Stimulated activated naive CD4-positive, alpha-beta T cell (primary cell): Measurements from ENCODE around the gene PNMA6E.
"Not testable (repeated sequence)": the region's sequence is repeated elsewhere in the genome, so short reads cannot be mapped to it uniquely, and the experiment has no call there.

Source experiments
- DNase-seq, 6 experiments: peaks; one replicate each; lab custom pipeline; 2025; lab: John Stamatoyannopoulos, UW

The PNMA6E gene

DNA sequence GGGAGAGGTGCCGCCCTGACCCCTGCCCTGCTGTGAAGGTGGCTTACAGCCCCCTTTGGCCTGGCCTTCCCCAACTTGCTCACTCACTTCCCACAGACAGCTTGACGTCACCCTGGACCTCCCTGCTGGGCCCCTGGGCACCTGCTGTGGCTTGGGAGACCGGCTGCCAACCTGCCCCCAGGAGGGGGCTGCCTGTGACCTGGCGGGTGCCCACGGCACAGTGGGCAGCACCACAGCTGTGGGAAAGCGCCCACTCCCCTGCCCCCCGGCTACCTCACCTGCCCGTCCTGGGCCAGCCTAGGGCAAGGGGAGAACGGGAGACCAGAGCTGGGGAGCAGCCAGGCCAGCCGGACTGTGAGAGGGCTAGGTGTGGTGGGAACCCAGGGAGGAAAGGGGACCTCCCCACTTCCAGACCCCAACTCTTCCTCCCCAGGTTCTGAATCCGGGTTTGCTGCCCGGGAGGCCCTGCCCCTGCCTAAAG, 7.8 kb upstream of the PNMA6E start:
- DNase-seq, result no peak

DNA sequence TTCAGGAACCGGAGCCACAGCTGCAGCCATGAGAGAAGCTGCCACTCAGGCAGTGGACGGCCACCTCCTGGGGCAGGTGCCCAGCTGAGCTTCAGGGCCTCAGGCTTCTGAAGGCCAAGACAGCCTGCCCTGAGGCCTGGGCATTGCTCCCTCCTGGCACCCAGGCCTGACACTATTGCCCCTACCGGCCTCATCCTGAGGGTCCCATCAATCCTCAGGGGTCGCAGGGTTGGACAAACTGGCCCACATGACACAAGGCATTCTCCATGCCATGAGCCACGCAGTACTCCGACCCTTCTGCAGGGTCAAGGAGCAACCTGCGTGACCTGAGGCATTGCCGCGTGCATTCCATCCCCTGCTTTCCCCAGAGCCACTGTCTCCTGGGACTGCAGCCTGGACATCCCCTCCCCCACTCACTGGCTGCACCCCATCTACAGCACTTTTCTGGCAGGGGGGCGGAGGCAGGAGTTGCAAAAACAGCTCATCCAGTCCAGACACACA, 7.1 kb upstream of the PNMA6E start:
- DNase-seq, result peak in 3 of 6 experiments; percentile 47 to 81 (median 55)

DNA sequence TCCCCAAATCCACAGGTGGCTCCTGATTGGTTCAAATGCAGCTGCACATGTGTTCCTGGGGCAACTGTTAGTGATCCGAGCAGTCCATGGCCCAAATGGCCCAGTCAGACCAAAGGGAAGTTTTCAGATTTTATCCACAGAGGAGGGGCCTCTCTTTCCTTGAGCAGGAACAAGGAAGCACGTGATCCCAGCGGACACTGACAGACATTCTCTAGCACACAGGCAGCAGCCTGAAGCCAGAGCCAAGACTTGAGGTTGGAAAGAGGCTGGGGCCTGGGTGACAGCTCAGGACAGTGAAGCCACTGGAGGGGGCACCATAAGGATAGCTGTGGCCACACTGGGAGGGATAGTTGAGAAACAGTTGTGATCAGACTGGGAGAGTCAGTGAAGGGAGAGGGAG, 6.6 kb upstream of the PNMA6E start:
- no peak for DNase-seq

DNA sequence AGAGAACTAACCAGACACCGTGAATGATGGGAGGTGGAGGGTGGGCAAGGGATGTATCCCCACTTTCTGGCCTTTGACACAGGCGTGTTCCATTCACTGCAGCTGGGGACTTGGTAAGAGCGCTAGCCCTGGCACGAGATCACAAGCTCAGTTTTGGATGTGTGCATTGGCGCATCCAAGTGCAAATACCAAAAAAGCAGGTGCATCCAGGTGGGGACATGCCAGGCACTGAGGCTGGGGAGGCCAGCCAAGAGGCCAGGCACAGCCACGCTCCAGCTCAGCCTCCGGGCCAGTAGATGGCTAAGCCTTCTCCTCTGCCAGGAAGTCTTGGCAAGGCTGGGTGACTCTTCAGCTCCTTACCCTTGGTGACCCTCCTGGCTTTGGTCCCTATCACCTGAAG, 5.8 kb upstream of the PNMA6E start:
- DNase-seq, result no peak

DNA sequence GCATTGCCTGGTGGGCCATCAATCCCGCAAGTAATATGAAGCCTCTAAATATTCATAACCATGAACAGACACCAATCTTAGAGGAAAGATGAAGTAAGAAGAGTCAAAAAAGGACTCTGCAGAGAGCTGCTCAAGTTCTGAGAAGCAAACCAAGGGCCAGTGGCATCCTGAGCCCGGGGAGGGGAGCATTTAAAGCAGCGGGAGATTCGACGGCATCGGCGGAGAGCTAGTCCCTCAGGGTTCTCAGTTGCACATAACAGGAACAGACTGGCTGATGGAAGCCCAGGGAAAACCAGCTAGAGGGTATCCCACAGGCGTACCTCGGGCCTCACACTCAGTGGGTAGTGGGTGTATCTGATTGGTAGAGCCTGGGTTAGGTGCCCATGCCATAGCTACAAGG, 4.9 kb upstream of the PNMA6E start:
- no peak for DNase-seq

DNA sequence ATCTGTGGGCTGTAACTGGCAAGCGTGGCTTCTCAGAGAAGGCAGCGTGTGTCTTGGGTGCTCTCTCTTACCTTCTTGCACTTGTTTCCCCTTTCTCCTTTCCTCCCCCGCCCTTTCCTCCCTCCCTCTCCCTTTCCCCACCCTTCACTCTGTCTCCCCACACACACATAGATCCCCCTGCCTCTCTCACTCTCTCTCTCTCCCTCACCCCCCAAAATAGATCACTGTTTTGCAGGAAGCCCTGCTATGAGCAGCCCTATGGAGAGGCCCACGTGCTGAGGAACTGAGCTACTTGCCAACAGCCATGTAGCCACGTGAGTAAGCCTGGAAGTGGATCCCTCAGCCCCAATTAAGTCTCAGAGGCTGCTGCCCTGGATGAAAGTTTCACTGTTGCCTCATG, 4.3 kb upstream of the PNMA6E start:
- DNase-seq, result no peak

DNA sequence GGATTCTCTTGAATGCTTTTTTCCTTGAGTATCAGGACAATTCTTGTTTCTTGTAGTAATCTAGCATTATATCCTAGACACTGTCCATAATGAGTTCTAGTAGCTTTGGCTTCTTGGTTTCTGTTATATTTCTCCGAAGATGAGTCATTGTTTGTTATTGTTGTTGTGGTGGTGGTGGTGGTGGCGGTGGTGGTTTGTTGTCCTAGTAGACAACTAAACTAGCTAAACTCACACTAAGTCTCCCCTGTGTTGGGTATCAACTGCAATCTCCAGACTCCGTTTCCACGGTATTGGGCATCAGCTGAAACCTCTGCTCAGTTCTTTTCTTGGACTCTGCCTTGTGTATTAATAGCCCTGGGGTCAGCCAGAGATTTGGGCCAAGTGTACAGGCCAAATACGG, 3.2 kb upstream of the PNMA6E start:
- not testable (repeated sequence) for DNase-seq

DNA sequence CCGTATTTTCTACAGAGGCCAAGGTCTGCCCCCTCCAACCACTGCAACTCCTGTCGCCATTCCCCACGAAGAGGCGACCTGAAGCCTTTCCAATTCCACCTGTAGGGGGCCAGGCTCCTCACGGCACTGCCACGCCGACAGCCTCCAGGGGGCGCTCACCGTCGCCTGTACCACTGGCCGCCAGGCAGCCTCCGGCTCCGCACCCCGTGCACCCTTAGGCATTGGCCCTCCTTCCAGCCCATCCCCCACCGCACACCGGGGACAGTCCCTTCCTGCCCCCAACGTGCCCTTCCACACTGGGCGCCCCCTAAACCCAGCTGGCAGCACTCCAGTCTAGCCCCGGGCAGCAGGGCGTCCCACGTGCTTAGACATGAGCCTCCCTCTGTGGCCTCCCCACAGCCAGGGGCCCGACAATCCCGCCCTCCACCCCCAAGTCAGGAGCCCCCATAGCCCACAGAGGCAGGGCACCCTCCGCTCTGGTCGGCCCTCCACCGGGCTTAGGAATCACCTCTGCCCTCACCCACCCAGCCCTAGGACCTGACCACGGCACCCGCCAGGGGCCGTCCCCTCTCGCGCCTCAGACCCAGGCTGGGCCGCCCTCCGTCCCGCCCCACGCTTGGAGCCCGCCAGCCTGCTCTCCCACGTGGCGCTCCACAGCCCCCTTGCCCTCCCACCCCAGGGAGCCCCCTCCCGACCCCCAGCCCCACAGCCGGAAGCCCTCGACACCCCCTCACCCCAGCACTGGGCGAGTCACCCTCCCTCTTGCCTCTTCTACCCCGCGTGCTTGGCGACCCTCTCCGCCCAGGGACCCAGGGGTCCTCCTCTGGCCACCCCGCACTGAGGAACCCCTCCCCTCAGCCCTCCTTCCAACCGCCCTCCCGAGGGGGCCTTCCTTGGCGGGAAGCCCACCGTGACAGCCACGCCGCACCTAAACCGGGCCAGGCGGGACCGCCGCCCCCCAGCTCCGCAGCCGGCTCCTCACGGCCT, 711 bp downstream of the PNMA6E start:
- peak in 5 of 6 experiments; percentile 7 to 48 (median 13) for DNase-seq

DNA sequence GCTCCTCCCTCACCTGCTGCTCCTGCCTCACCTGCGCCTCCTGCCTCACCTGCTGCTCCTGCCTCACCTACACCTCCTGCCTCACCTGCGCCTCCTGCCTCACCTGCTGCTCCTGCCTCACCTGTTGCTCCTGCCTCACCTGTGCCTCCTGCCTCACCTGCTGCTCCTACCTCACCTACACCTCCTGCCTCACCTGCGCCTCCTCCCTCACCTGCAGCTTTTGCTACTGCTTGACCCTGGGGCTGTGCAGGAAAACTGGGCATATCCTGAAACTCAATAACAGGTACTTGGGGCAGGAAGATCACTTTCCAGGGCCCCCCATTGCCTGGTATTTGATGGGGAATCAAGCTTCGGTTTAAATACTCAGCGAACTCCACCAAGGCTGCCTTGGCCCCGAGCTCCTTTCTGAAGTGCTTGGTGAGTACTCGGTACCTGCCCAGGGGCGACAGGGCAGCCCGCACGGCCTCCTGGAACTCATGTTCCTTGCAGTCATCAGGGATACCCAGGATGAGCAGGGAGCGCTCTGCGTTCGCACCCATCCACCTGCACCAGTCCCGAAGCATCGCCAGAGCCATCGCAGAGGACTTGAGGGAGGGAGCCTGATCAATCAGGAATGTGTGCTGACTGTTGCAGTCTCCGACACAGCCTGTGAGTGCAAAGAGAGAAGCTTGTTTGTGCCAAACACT, 2.7 kb downstream of the PNMA6E start:
- DNase-seq, result no peak

DNA sequence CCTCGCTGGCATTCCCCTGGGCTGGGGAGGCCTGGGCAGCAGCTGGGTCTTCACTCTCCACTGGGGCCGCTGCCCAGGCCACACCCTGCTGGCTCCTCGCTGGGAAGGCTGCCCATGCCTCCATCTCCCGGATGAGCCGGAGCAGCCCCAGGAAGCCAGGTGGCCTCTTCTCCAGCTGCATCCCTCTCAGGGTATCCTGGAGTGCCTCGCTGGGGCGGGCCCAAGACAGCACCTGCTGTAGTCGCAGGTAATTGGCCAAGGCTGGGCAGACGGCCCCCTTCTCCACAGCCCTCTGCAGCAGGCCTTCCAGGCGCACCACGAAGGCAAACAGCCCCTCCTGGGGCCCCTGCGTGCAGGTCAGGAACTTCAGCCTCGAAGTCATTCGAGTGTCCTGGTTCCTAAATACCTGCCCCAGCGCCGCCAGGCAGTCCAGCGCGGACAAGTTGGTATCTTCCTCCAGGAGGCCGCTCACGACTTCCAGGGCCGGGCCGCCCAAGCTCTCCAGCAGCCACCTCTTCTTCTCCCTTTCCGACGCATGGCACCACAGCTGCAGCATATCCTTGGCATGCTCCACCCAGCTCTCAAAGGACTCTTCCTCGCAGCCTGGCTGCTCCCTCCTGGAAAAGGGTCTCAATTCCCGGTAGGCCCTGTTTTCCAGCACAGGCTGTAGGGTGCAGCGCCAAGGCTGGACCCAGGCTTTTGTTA, 3.7 kb downstream of the PNMA6E start:
- no peak for DNase-seq

DNA sequence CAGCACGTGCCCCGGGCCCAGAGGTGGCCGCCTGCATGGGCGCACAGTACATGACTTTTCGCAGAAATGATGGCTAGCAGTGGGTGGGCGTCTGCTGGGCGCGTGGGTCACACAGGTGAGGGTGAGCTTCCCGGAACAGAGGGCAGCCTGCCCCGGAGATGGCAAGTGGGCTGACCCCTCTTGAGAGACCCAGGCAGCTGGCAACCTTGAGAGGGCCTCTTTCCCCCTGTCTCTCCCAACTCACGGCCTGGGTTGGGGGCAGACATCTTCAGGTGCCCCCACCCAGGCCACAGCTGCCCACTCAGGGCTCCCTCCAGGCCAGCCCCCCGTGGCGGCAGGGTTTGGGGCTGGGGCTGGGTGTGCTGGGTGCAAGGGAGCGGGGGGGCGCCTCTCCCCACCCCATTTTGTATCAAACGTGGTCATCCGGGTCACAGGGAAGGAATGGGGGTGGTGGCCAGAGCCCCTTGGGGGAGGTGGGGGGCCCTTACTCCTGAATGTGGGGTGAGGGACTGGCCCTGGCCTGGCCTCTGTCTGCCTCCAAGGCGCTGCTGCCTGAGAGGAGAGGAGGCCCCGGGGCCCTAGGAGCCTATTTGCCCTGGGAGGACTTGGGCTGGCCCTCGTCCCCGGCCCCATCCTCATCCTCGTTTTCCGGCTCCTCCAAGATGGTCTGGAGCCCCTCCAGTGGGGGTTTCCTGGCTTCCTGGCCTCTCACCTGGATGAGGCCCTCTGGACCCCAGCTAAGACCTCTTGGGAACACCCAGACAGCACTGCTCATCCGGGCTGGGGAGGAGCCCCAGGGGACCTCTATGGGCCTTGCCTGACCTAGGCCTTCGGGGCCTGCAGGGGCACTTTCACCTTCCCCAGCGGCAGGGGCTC, 4.6 kb downstream of the PNMA6E start:
- no peak for DNase-seq

DNA sequence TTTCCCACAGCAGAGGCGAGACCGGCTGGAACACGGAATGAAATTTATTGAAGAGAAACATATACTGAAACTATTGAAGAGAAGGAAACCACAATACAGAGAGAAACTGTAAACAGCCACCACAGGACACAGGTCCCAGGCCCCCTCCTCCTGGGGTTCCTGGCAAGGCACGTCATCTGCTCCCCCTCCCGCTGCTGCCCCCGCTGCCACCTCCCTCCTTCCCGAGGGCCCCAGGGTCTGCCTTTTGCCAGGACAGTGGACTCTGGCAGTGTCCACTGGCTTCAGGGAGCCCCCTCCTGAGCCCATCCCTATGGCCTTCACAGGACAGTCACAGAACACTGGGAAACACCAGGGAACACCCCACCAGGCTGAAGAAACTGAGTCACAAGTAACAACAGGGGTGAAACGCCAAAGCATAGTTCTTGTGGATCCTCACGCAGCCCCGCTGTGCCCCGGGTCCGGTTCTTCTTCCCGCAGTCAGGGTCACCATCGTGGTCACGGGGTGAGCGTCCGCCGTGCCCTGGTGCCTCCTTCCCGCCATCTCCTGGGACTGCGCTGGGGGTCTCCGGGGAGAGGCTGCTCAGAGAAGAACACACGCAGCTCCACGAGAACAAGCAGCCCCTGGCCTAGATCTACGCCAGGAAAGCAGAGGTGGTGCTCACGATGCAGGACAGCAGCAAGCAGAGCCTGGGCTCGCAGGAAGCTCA, 5.4 kb downstream of the PNMA6E start:
- no peak for DNase-seq

DNA sequence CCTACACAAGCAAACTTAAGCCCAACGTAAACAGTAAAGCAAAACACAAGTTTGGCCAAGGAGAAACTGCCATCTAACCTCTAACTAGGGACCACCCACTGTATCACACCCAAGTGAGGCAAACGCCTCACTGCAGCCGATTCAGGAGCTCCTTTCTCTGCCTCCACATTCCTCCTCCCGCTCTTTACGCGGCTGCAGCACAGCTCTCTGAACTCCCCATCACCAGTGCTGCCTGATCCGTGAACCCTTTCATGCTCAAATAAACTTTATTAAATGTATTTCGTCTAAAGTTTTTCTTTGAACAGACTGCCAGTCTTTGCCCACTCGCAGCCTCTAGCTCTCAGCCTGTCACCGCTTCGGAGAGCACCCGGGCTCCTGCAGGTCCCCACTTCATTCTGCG, 6.5 kb downstream of the PNMA6E start:
- DNase-seq, result no peak

DNA sequence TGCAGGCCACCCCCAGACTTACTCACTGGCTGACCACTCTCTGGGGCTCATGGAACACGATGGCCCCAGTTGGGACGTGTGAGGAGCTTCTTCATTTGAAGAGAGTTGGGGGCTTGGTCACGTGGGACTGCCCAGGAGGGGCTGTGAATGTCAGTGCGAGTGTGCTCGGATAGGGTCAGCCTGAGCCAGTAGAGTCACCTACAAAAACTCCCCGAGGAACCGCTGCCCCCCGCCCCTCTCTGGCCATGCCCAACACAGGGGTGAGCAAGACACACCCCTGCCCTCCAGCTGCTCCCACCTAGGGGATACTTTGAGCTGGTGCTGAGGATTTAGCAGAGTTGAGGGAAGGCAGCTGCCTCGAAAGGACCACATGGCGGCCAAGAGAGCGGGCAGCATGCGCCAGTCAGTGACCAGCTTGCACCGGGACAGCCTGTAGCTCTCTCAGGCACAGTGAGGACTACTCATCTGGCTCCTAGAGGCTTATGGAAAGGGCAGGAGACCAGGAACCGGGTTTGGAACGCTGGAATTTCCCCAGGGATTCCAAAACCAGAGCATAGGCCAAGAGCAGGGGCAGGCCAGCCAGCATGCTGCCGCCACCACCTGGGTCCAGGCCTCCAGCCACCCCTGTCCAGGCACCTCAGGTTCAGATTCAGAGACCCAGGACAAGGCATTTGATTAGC, 8.4 kb downstream of the PNMA6E start:
- DNase-seq, result no peak

DNA sequence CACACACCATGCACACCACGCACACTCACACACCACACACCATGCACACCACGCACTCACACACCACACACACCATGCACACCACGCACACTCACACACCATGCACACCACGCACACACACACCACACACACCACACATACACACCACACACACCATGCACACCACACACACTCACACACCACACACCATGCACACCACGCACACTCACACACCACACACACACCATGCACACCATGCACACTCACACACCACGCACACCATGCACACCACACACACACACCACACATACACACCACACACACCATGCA, 11.7 kb downstream of the PNMA6E start:
- not testable (repeated sequence) for DNase-seq

DNA sequence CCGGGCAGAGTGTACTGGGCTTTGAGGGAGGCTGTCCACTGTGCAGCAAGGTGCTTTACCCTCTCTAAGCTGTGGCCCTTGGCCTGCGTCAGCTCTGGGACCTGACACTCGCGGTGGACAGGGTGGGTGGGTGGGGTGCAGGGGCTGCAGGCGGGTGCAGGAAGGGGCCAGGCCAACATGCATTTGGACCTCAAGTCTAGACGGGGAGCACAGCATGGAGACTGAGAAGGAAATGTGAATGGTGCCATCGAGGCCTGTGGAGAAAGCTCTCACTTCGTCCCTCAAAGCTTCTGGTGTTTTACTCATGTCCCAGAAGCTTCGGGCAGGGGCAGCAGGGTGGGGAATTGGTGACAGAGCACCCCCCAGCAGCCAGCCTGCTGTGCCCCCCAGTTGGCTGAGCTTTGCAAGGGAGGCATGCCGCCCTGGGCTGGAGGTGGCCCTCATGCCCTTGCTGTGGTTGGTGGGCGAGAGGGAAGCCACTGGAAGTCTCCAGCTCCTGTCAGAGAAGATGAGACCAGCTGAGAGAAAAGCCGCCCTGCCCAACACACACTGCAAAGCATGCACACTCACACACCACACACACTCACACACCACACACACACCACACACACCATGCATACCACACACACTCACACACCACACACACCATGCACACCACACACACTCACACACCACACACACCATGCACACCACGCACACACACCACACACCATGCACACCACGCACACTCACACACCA, 12.3 kb downstream of the PNMA6E start:
- DNase-seq, result no peak

DNA sequence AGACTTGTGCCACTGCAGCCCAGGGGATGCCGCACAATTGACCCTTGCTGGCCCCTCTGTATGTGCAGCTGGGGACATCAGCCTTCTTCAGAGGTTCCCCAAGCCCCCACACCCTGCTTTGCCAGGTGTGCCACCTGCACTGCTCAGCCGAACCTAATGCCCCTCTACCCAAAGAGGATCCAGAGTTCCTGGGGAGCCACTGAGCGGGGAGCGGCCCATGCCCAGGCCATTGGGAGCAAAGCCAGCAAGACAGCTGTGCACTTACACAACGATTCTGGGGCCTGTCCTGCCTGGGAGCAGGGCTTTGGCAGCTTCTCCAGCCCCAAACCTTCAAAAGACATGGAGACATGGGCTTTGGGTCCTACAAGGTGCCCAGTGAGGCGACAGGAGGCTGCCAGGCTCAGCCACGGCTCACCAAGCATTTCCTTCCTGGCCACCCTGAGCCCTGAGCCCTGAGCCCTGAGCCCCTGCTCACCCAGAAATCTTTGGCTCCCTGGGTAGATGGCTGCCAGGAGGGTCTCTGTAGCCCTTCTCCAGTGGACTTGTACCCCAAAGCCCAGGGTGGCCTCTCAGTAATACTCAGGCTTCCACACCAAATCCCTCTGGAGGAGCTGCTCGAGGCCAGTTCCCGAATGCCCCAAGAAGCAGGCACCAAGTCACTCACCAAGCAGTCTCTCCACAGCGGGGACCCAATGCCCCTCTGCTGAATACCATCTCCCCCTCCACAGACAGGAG, 13.0 kb downstream of the PNMA6E start:
- no peak for DNase-seq

DNA sequence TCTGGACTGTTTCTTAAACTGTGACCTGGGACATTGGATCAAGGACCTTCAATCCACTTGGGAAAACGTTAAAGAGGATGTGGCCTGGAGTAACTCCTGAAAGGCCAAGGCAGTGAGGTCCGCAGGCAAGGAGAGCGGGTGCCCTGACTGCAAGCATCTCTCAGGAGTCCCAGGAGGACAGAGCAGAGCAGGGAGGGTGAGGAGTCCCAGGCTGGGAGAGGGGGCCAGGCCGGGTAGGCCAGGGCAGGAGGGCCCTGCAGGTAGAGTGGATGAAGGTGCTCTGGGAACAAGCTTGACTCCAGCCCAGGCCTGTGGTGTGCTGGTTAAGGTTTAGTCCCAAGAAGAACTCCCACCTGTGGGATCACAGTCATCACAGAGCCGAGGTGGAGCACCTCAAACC, 13.8 kb downstream of the PNMA6E start:
- DNase-seq, result no peak

DNA sequence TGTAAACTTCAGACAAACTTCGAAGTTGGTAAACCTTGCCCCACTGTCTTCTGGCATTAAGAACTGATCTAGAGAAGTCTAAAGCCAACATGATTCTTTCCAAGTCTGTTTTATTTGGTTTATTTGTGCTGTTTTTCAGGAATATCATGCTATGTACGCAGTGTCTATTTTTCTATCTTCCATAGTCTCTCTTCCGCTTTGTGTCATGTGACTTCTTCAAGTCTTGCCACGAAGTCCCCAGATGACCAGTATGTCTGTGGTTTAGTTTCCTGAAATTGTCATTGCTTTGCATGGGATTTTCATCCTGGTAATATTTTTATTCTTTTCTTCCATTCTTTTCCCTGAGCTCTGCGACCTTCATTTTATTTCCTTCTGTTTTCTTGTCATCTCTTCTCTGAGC, 15.1 kb downstream of the PNMA6E start:
- no peak for DNase-seq
